Kidney (tissue), 14 donors: ENCODE measurements around the gene RAN. TPM values are rescaled to one million over a fixed set of nuclear protein-coding genes. Genes with fewer than 3 reads are reported as not detected.
A peak's percentile ranks its signal among the peaks of the same experiment; 100 is the strongest.

Experiments
- DNase-seq, 5 donors: peaks; one replicate each; pipeline ENCODE4 v3.0.0-alpha.2; 2013 to 2020
- FAIRE-seq: peaks from 2 replicates; lab custom pipeline; 2012; peaks lifted over from hg19 to GRCh38; lab: Jason Lieb, UNC
- H3K27ac ChIP-seq, 2 donors: one replicate each; pipeline ENCODE4 v1.7.0; 2013; ENCODE audit warnings: low read depth in 2 of 2, low read length in 2 of 2, inconsistent platforms in 1 of 2
- H3K27me3 ChIP-seq: one replicate; pipeline ENCODE4 v1.7.1; 2013; ENCODE audit warnings: low read length, inconsistent platforms; ENCODE audit not compliant: control insufficient read depth, insufficient read depth
- H3K36me3 ChIP-seq, 3 donors: one replicate each; pipeline versions ENCODE4 v1.7.0 to v1.7.1; 2013; ENCODE audit warnings: low read length in 3 of 3, control low read depth in 1 of 3, inconsistent platforms in 1 of 3; ENCODE audit not compliant: insufficient read depth in 3 of 3, control insufficient read depth in 2 of 3
- H3K4me1 ChIP-seq, 3 donors: one replicate each; pipeline versions ENCODE4 v1.7.0 to v1.7.1; 2013; ENCODE audit warnings: low read length in 3 of 3, inconsistent platforms in 1 of 3, low read depth in 1 of 3; ENCODE audit not compliant: control insufficient read depth in 2 of 3, insufficient read depth in 2 of 3
- H3K4me3 ChIP-seq, 3 donors: one replicate each; pipeline versions ENCODE4 v1.7.0 to v1.8.1; 2013; ENCODE audit warnings: low read length in 3 of 3, control low read depth in 1 of 3, inconsistent platforms in 1 of 3
- H3K9ac ChIP-seq, 3 donors: one replicate each; pipeline versions ENCODE4 v1.7.0 to v1.7.1; 2013; ENCODE audit warnings: low read length in 3 of 3, control low read depth in 1 of 3, inconsistent platforms in 1 of 3
- H3K9me3 ChIP-seq, 3 donors: one replicate each; pipeline versions ENCODE4 v1.7.0 to v1.7.1; 2013; ENCODE audit warnings: low read length in 3 of 3, control low read depth in 1 of 3, inconsistent platforms in 1 of 3; ENCODE audit not compliant: control insufficient read depth in 2 of 3, insufficient read depth in 1 of 3
- CTCF ChIP-seq: IDR thresholded peaks from 3 replicates; pipeline ENCODE4 v1.5.1; 2012; ENCODE audit warnings: mild to moderate bottlenecking, moderate library complexity, borderline replicate concordance; ENCODE audit not compliant: insufficient read depth; ENCODE audit errors: extremely low read depth
- intact Hi-C: fragments of 100-400 bp; cut with DNase I; formaldehyde crosslinking; loops from one replicate; pipeline ENCODE4 v1.11.1; 2022
- polyA plus RNA-seq: library from polyadenylated mRNA; stranded (reverse); fragments of 350-450 nt; fragmentation: Illumina TruSeq; extraction: RNeasy Lipid Tissue Mini Kit (QIAGEN cat#74804); gene quantifications from one replicate; pipeline ENCODE4 v1.2.3, GENCODE V29; 2014; ENCODE audit warnings: low read depth, low replicate concordance; ENCODE audit not compliant: insufficient read depth
- total RNA-seq: library from RNA; stranded (reverse); fragmentation: NEBNext Ultra II Directional; extraction: Animal tissue kit (Norgen Biotek cat#: 25700); gene quantifications from one replicate; pipeline ENCODE4 v1.2.1, GENCODE V29; 2021
- donor health status: control.
- donor health status: control.
- donor health status: control.
- donor health status: control.
- donor health status: control.
- donor health status: DM: yes; HTN: yes; CAD: no.
- donor health status: Normal renal cell carcinoma (clear cell type).

Gene RAN
- total and polyA plus RNA-seq, 2 donors from 2014 or later: 369 to 422 TPM

- FAIRE-seq (no peak), DNase-seq (peak in 3 of 5 donors; percentile 31 to 86 (median 86))
- intact Hi-C loops: no loop called here
- Histone ChIP-seq H3K36me3 (no peaks in the 10 kb centered on the region), H3K4me3 (peak overlapping the region; percentile 34 to 67 (median 63)), H3K9ac (peak overlapping the region; percentile 10 to 63 (median 59)), H3K27ac (peak overlapping the region in 1 of 2 donors; percentile 41), H3K4me1 (peaks cover 0 to 9% (median 6%) of the 10 kb centered on the region in 3 donors), H3K9me3 (no peaks in the 10 kb centered on the region), H3K27me3 (no peaks in the 10 kb centered on the region)
- TF ChIP-seq CTCF: no peak
Observed at GRCh38 chr12:130838284-130838950, 33.4 kb upstream of the RAN start.

DNA sequence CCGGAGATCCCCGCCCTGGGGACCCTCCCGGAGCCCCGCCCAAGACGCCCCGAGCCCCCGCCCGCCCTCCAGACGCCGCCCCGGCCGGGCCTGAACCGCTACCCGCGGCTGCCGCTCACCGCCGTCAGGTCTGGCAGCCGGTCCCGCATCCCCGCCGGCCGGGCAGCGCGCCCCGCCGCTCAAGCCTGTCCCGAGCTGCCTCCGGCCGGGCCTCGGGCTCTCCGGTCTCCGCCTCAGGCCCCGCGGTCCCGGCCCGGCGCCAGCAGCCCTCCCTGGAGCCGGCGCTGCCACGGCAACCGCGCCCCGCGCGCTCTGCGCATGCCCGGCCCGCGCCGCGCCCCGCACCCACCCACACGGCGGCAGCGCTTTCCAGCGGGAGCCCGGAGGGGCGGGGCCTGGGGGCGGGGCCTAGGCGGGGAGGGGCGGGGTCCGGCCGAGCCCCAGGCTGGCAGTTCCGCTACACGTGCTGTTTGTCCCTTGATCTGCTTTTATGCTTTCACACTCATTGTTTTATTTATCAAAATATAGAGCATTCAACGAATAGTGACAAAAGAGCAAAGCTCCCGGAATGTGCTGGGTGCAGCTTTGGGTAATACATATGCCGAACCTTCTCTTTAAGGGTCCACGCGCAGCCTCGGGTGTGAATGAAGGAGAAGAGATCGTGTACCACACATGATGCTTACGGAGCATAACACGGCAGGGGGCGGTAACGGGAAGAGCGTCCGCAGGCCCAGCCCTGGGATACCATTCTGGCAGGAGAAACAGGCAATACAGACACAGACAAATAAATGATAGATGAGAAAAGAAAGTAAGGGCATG lies 32.7 kb upstream of the RAN start, which contains the start of gene STX2:
Gene STX2, minus strand, starts transcription at position 300 of the 819 bp plus-strand sequence. Its CDS starts 151 bp downstream, at position 149.
- intact Hi-C loops: no loop called here
- H3K4me1 ChIP-seq: peaks cover 0 to 9% (median 6%) of the 10 kb centered on the region in 3 donors
- H3K36me3 ChIP-seq: no peaks in the 10 kb centered on the region
- no peaks in the 10 kb centered on the region for H3K9me3 ChIP-seq
- no peaks in the 10 kb centered on the region for H3K27me3 ChIP-seq
- DNase-seq: peak; percentile 88 to 95 (median 93)
- H3K4me3 ChIP-seq: peak within 1 kb of the TSS; percentile 34 to 73 (median 71)
- no peak for FAIRE-seq
- H3K27ac ChIP-seq: peak within 1 kb of the TSS in 1 of 2 donors; percentile 41
- H3K9ac ChIP-seq: peak within 1 kb of the TSS; percentile 10 to 63 (median 59)
- peak; percentile 16 for TF ChIP-seq CTCF

- intact Hi-C loops: no loop called here
- H3K27me3 ChIP-seq: no peaks in the 10 kb centered on the region
- no peak overlapping the region for H3K27ac ChIP-seq
- peaks cover 0 to 9% (median 6%) of the 10 kb centered on the region in 3 donors for H3K4me1 ChIP-seq
- peak overlapping the region in 1 of 3 donors; percentile 52 for H3K9ac ChIP-seq
- peak overlapping the region; percentile 18 to 73 (median 71) for H3K4me3 ChIP-seq
- peak in 4 of 5 donors; percentile 80 to 93 (median 84) for DNase-seq
- no peak for TF ChIP-seq CTCF
- no peaks in the 10 kb centered on the region for H3K36me3 ChIP-seq
- no peak for FAIRE-seq
- no peaks in the 10 kb centered on the region for H3K9me3 ChIP-seq
Observed at GRCh38 chr12:130839770-130840404, 32.0 kb upstream of the RAN start.
